GM19023 (cell line): ENCODE measurements around the gene IPMK.
"Not testable (repeated sequence)": the region's sequence is repeated elsewhere in the genome, so short reads cannot be mapped to it uniquely, and the experiment has no call there.

Experiments used
- ATAC-seq: cut with Tn5 transposase; IDR thresholded peaks from one replicate; pipeline ENCODE4 v1.9.1; 2021; ENCODE audit warnings: mild to moderate bottlenecking, moderate library complexity; ENCODE audit not compliant: unreplicated experiment

Gene IPMK

DNA sequence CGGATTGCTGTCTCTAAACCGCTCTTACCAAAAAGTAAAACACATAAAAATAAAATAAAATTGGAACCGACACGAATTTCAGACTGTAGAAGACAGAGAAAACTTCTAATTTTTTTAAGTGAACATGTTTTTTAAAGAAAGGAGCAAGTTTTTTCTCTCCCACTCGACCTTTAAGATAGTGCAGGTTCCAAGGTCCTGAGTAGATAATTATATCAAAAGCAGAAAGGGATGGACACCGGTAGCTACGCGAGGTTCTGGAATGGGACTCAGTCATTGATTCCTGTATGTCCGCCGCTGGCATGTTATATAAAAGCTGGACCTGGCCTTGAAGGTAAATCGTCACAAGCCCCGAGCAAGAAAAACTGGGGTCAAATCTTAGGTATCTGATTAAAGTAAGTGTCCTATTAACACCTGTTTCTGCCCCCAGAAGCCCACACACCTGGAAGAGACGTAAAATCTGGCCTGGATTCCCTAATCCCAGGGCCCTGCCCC lies 806 bp upstream of the IPMK start:
- ATAC-seq: peak; percentile 1

DNA sequence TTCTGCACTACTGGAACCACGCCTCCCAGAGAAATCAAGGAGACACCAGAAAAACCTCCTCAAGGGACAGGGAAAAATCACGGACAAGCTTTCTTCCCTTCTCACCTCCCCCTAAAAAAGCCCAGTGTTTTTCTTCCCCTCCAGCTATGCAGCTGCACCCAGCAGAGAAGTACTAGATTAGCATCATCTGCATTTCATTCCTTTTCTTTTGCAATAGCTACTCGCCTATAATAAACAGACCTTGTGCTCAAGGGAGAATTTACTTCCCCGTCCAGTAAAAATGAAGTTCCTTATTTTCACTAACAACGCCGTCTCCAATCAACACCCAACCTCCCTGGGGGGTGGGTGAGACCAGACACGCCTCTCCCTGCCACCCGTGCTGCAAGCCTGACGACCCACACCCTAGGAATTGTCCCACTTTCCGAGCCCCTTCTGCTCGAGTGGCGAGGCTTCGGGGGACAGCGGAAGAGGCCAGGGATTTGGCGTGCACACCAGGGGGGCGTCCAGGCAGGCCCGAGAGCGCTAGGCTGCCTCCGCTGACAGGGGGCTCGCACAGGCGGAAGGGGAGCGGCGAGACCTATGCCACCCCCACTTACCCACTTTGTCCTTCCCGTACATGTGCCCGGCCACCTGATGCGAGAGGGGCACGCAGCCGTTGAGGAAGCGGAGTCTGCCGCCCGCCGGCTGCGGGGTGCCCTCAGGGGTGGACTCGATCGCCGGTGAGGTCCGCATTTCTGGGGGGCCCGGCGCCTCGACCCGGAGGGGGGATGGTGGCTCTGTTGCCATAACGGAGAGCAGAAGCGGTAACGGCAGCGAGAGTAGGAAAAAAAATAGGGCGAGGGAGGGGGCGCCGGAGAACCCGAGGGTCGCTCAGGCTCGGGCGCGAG lies 625 bp downstream of the IPMK start:
- ATAC-seq: peak; percentile 9

DNA sequence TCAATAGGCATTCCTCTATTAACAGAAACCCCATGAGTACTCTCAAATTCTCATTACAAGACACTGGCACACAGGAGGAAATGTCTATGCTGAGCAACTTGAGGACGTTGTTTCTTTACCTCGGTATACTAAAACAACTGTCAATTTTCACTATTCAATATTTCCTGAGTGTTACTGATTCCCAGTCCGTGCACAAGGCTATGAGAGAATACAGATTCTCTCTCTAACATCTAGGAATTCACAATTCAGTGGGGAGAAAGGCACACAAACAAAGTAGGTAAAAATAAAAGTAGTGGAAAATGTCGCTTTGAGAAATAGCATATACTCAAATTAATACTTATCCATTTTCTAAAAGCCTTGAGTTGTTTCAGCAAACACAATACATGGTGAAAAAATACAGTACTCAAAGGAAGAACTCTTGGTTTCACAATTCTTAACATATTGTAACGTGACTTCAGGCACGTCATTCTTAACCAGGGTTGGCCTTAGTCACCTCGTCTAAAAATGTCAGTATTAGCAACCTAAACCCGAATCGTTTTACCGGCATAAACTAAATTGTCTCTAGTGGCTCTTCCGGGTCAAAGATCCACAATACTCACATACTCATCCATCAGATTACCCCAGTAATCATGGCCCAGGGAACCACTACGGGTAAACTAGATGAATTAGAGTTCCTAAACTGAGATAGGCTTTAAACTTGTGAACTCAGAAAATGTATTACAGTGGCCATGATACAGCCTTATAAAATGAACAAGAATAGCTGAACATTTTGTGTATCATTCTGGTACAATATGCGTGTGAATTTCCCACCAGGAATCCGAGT lies 1.5 kb downstream of the IPMK start:
- ATAC-seq: no peak

DNA sequence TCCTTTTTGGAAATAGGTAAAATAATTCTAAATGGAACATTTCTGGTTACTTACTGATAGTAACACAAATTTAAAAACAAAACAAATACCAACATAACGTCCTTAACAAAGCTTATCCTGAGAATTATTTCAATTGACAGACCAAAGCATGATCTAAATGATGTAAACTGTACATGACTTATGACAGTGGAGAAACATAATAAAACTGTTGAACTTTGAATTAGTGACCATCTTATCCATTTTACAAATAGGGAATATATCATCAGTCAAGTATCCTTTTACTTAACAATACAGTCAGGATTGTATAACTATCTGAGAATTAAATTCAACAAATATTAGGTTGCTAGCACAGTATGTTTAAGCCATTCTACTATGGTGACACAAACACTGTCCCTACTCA lies 2.4 kb downstream of the IPMK start:
- ATAC-seq: no peak

DNA sequence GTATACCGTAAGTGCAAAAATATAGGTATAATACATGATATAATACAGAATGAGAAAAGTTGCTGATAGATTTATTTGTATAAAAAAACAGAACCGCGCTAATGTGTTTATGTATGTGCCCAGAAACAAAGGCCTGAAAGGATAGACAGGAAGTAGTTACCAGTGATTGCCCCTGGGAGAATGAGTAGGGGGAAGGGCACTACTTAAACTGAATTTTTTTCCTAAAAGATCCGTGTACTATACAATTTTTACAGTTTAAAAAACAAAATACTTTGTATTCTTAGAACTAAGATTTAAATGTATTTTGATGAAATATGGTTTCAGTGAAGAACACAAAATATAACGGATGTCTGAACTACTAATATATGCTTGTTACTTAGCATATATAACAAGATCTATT lies 2.9 kb downstream of the IPMK start:
- no peak for ATAC-seq

DNA sequence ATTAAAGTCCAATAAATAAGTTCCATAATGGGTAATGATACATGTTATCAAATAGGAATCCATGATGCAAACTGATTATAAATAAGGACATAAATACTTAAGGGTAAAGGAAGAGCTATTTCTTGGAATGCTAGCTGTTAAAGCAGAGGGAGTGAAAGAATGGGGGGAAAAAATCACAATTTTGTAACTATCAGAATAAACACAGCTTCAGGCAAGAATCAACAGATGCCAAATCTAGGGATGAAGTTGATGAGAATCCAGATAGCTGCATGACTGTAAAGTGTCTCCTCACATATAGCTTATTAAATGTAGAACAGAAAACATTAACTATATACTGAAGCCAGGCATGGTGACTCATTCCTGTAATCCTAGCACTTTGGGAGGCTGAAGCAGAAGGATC lies 4.9 kb downstream of the IPMK start:
- ATAC-seq: no peak

DNA sequence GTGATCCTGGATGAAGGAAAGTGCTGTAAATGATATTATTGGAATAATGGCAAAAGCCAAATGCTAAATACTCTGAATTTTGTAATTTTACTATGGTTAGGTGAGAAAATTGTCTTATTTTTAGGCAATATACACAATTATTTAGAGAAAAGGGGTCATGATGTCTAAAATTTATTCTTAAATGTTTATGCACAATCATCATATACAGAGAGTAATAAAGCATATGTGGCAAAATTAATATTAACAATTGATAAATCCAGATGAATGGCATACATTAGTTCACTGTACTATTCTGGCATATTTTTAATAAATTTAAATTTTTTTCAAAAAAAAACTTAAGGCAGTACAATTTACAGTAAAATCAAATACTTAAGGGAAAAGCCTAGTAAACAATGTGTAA lies 7.4 kb downstream of the IPMK start:
- no peak for ATAC-seq

DNA sequence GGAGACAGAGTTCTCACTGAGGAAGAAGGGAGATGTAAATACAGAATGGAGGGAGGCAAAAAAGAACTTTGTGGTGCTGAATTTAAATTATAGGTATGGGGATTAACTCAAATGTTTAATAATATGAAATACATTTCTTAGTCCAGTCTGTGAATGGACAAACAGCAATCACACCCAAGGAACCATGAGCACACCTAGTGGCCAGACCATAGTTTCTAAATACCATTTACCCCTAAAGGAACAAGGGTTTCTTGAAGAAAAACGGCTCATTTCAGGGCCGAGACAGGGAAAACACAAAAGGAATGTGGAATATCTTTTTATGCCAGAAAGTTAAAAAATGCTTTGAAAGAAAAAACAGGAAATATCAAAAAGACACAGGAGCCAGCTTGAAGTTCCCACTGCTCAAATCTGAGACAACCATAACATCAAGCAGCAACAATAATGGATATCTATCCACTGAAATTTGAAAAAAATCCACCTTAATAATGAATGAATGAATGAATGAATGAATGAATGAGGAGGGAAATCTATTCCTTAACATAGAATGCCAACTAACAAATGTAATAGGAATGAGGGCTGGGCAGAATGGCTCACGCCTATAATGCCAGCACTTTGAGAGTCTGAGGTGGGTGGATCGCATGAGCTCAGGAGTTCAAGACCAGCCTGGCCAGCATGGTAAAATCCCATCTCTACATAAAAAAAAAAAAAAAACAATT lies 8.6 kb downstream of the IPMK start:
- ATAC-seq: no peak

DNA sequence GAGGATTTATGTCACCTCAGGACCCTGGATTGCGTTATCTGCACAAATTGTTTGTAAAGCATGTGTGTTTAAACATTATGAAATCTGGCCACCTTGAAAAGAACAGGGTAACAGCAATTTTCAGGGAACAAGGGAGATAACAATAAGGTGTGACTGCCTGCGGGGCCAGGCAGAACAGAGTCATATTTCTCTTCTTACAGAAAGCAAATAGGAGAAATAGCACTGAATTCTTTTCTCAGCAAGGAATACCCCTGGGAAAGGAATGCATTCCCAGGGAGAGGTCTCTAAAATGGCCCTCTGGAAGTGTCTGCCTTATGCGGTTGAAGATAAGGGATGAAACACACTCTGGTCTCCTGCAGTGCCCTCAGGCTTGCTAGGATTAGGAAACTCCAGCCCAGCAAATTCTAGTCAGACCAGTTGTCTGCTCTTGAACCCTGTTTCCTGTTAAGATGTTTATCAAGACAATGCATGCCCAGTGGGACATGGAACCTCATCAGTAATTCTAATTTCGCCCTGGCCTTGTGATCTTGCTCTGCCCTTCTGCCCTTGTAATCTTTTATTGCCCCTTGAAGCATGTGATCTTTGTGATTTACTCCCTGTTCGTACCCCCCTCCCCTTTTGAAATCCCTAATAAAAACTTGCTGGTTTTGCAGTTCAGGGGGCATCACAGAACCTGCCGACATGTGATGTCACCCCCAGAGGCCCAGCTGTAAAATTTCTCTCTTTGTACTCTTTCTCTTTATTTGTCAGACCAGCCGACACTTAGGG lies 11.5 kb downstream of the IPMK start:
- not testable (repeated sequence) for ATAC-seq

DNA sequence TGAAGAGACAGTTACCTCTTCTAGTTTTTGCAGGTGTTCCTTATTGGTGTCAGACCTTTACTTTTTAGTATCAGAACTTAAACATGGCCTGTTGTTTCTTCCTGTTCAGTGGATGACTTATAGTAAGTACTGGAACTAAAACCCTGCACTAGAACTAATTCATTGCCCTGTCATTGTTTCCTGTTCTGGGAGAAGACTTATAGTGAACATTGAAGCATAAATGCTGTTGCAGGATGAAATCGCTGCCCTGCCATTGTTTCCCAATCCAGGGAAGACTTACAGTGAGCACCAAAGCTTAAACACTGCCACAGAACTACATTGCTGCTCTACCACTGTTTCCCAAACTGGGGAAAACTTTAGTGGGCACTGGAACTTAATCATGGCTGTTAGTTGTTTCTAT lies 13.1 kb downstream of the IPMK start:
- ATAC-seq: no peak

DNA sequence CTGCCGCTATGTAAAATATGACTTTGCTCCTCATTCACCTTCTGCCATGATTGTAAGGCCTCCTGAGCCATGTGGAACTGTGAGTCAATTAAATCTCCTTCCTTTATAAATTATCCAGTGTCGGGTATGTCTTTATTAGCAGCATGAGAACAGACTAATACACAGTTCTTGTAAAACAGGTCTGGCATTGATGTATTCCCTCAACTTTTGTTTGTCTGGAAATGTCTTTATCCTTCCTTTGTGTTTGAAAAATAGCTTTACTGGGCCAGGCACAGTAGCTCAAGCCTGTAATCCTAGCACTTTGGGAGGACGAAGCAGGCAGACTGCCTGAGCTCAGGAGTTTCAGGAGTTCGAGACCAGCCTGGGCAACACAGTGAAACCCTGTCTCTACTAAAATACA lies 14.5 kb downstream of the IPMK start:
- ATAC-seq: no peak

DNA sequence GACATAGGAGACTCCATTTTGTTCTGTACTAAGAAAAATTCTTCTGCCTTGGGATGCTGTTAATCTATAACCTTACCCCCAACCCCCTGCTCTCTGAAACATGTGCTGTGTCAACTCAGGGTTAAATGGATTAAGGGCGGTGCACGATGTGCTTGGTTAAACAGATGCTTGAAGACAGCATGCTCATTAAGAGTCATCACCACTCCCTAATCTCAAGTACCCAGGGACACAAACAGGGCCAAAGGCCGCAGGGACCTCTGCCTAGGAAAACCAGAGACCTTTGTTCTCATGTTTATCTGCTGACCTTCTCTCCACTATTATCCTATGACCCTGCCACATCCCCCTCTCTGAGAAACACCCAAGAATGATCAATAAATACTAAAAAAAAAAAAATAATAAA lies 23.0 kb downstream of the IPMK start:
- not testable (repeated sequence) for ATAC-seq

DNA sequence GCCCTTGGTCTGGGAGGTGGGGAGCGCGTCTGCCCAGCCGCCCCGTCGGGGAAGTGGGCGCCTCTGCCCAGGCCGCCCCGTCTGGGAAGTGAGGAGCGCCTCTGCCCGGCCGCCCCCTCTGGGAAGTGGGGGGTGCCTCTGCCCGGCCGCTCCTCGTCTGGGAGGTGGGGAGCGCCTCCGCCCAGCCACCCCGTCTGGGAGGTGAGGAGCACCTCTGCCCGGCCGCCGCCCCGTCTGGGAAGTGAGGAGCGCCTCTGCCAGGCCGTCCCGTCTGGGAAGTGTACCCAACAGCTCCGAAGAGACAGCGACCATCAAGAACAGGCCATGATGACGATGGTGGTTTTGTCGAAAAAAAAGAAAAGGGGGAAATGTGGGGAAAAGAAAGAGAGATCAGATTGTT lies 23.5 kb downstream of the IPMK start:
- not testable (repeated sequence) for ATAC-seq

DNA sequence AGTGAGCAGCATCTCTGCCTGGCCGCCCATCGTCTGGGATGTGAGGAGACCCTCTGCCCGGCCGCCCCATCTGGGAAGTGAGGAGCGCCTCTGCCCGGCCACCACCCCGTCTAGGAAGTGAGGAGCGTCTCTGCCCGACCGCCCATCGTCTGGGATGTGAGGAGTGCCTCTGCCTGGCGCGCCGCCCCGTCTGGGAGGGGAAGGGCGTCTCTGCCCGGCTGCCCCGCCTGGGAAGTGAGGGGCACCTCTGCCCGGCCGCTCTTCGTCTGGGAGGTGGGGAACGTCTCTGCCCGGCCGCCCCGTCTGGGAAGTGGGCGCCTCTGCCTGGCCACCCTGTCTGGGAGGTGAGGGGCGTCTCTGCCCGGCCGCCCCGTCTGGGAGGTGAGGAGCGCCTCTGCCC lies 23.9 kb downstream of the IPMK start:
- ATAC-seq: not testable (repeated sequence)

DNA sequence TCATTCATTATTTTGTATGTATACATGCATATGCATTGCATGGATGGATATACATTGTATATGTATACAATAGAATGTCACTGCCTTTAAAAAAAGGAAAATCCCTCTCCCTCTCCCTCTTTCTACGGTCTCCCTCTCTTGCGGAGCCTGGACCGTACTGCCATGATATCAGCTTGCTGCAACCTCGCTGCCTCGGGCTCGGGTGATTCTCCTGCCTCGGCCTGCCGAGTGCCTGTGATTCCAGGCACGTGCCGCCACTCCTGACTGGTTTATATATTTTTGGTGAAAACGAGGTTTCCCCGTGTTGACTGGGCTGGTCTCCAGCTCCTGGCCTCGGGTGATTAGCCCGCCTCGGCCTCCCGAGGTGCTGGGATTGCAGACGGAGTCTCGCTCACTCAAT lies 24.4 kb downstream of the IPMK start:
- ATAC-seq: no peak

DNA sequence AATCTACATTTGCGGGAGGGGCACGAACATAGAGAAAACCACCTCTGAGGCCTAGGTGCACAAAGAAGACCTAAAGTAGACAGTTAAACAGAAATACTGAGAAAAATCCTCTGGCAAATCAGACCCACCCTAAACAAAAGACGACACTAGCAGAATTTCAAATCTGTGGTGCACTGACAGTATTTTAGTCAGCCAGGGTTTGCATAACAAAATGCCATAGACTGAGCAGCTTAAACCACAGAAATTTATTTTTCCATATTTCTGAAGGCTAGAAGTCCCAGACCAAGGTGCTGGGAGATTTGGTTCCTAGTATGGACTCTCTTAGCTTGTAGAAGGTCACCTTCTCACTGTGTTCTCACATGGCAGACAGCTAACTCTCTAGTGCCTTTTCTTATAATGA lies 26.3 kb downstream of the IPMK start:
- ATAC-seq: no peak

DNA sequence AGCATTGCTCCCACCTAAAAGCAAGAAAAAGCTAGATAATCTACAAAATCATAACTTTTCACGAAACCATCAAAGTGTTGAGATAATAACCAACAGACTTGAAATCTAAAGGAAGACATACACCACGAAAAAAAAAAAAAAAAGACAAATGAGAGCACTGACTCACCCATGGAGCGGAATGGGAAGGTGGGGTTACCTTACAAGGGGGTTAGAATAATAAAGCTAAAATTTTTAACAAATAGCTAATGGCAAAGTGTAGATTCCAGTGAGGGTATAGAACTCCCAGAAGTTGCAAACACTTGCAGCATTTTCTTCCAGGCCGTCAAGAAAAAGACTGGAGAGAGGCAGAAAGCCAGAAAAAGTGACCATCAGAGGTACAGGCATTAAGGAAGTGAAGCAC lies 27.2 kb downstream of the IPMK start:
- no peak for ATAC-seq

DNA sequence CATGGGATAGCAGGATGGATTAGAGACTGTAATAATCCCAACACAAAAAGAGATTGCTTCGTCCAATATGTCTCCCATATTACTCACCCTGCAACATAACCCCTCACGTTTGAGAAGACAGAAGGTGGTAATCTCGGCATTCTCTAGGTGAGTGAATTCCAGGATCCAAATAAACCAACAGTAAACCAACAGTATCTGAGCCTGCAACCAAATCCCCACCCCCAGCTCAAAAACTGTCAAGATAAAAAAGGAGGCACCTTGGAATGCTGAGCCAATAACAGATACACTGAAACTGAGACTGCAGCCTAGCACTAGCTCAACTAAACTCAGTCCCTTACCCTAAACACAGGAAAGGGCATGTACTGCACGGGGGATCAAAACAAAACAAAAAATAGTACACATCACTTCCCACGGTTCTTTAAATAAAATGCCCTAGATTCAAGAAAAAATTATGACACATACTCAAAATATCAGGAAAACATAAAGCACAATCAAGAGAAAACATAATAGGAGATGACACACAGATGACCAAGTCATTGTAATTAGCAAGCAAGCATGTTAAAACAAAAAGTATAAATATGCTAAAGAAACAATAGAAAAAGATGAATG lies 28.0 kb downstream of the IPMK start:
- no peak for ATAC-seq

DNA sequence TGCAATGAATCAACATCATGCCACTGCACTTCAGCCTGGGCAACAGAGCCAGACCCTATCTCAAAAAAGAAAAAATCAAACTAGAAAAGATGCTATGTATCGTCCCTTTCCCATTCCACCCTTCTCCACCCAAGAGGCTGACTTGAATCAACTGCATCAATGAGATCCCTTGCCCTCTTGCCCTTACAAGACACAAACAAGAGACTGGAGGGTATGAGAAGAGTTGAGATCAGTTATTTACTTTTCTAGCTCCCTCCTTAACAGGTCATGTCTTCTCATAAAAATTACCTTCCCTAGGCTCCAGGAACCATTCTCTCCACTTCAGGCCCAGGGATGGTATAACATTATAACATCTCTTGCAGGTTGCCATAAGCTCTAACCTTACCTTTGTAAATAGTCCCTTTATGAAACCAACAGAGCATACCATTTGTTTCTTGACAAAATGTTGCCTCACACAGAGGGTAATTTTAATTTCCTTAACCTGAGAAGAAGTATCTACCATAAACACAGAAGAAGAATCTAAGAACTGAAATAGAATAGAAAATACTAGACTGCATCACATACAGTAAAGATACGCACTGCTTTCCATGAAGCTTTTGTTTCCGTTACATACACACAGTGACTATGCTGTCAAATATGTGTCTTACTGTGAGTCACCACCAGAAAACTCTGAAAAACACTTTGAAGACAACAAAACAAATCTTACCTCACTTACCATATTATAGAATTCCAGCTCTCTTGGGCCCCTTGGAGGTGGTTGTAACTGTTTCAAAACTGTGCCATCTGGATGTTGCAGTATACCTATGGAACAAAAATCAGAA lies 30.5 kb downstream of the IPMK start:
- no peak for ATAC-seq
